ENCODE results near the gene VBP1. TPM values are rescaled to one million over a fixed set of nuclear protein-coding genes. Genes with fewer than 3 reads are reported as not detected.

Gene VBP1
- total RNA-seq, 1 experiment from 2014 or later: 77.3 TPM

- Histone ChIP-seq H3K4me3 (replicated peaks in 1 of 2; ENCODE audit: low read depth in 1 of 2, low read length in 2 of 2) (no peak overlapping the region), H2AFZ (ENCODE audit: low read depth, low read length, poor library complexity, severe bottlenecking) (no peak overlapping the region), H3K79me2 (ENCODE audit: insufficient read depth, low read length) (no peaks in the 10 kb centered on the region), H3K4me1 (ENCODE audit: control insufficient read depth in 1 of 2, insufficient read depth in 2 of 2, low read length in 2 of 2) (no peaks in the 10 kb centered on the region), H3K27me3 (ENCODE audit: insufficient read depth, low read length) (no peaks in the 10 kb centered on the region), H3K9ac (ENCODE audit: low read length) (no peak overlapping the region), H3K9me2 (ENCODE audit: insufficient read depth) (no peaks in the 10 kb centered on the region), H3K4me2 (ENCODE audit: low read length) (no peak overlapping the region), H3K36me3 (ENCODE audit: control insufficient read depth in 1 of 2, insufficient read depth in 2 of 2, low read length in 2 of 2) (no peaks in the 10 kb centered on the region), H3K9me3 (ENCODE audit: control insufficient read depth in 1 of 2, insufficient read depth in 1 of 2, low read depth in 1 of 2, low read length in 2 of 2) (no peaks in the 10 kb centered on the region), H4K20me1 (ENCODE audit: insufficient read depth) (no peaks in the 10 kb centered on the region), H3K27ac (ENCODE audit: low read depth, low read length) (no peak overlapping the region)
- RAD21 ChIA-PET (ENCODE audit: low non-redundant PET in 1 of 2, low total read pairs in 2 of 2, uncharacterized antibody in 2 of 2, unreplicated experiment in 2 of 2): no interaction called here
- BruUV-seq (replicated peaks): no TSS peak
- no peak for DNase-seq (ENCODE audit: low read depth, low spot score)
- intact Hi-C loops (cut with micrococcal nuclease): no loop called here
- CTCF ChIA-PET: no interaction called here
- POLR2A ChIA-PET: no interaction called here
- TF ChIP-seq FOSL1 (IDR thresholded peaks at IDR 0.05; ENCODE audit: low read depth): no peak
- no peak for TF ChIP-seq ELF1 (IDR thresholded peaks at IDR 0.05; ENCODE audit: borderline replicate concordance, low read depth)
- no peak for TF ChIP-seq ATF3 (IDR thresholded peaks at IDR 0.05)
- TF ChIP-seq EGR1 (IDR thresholded peaks at IDR 0.05; ENCODE audit: low read depth): no peak
- TF ChIP-seq YY1 (IDR thresholded peaks at IDR 0.05; ENCODE audit: extremely low read depth, insufficient replicate concordance, low read depth, low read length): no peak
- no peak for TF ChIP-seq REST (IDR thresholded peaks at IDR 0.05; ENCODE audit: low read depth)
- TF ChIP-seq ZNF274 (IDR thresholded peaks at IDR 0.05; ENCODE audit: low read depth, low read length): no peak
- TF ChIP-seq SIN3A (IDR thresholded peaks at IDR 0.05; ENCODE audit: low read depth): no peak
- no peak for TF ChIP-seq TCF7L2 (IDR thresholded peaks at IDR 0.05; ENCODE audit: borderline replicate concordance, extremely low read depth, insufficient read depth, insufficient read length)
- no peak for TF ChIP-seq JUND (IDR thresholded peaks at IDR 0.05)
- no peak for TF ChIP-seq POLR2A (IDR thresholded peaks at IDR 0.05; ENCODE audit: borderline replicate concordance, extremely low read depth, insufficient read depth, insufficient read length)
- TF ChIP-seq CEBPB (IDR thresholded peaks at IDR 0.05; ENCODE audit: low read depth): no peak
- no peak for TF ChIP-seq POLR2AphosphoS5 (IDR thresholded peaks at IDR 0.05; ENCODE audit: low read depth, low read length)
- TF ChIP-seq RAD21 (IDR thresholded peaks at IDR 0.05; ENCODE audit: low read depth): no peak
- TF ChIP-seq, protein P1, sequence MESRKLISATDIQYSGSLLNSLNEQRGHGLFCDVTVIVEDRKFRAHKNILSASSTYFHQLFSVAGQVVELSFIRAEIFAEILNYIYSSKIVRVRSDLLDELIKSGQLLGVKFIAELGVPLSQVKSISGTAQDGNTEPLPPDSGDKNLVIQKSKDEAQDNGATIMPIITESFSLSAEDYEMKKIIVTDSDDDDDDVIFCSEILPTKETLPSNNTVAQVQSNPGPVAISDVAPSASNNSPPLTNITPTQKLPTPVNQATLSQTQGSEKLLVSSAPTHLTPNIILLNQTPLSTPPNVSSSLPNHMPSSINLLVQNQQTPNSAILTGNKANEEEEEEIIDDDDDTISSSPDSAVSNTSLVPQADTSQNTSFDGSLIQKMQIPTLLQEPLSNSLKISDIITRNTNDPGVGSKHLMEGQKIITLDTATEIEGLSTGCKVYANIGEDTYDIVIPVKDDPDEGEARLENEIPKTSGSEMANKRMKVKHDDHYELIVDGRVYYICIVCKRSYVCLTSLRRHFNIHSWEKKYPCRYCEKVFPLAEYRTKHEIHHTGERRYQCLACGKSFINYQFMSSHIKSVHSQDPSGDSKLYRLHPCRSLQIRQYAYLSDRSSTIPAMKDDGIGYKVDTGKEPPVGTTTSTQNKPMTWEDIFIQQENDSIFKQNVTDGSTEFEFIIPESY (IDR thresholded peaks at IDR 0.05; ENCODE audit: extremely low read depth, insufficient replicate concordance, low read length): no peak
- no peak for ATAC-seq
Observed at GRCh38 chrX:155279873-155280272, 63.6 kb downstream of the VBP1 start.
